ENCODE data around the gene MYO1C. TPM values are rescaled to one million over a fixed set of nuclear protein-coding genes. Genes with fewer than 3 reads are reported as not detected.

The MYO1C gene
- total RNA-seq, 4 donors from 2014 or later: 89.1 to 276 (median 116) TPM

- Histone ChIP-seq H3K27ac (peak overlapping the region; percentile 98 to 99), H3K9me3 (no peaks in the 10 kb centered on the region), H3K4me3 (peak overlapping the region; percentile 47 to 67), H3K27me3 (no peaks in the 10 kb centered on the region), H3K4me1 (peaks cover 0 to 36% of the 10 kb centered on the region in 2 donors), H3K36me3 (no peaks in the 10 kb centered on the region)
- intact Hi-C loops (cut with DNase I; ENCODE audit: low total_unique reads): no loop called here
- DNase-seq: peak; percentile 82 to 85
- TF ChIP-seq CTCF (IDR thresholded peaks at IDR 0.05) (no peak), POLR2A (IDR thresholded peaks at IDR 0.05) (peak in 1 of 2 donors; percentile 38)
These were observed 5.4 kb downstream of the MYO1C start for GRCh38 chr17:1486802-1487695.

GRCh38 chr17:1485423-1486376, 6.8 kb downstream of the MYO1C start:
- no peaks in the 10 kb centered on the region for H3K27me3 ChIP-seq
- H3K36me3 ChIP-seq: no peaks in the 10 kb centered on the region
- peaks cover 0 to 35% of the 10 kb centered on the region in 2 donors for H3K4me1 ChIP-seq
- peak; percentile 72 to 75 for DNase-seq
- H3K27ac ChIP-seq: peak overlapping the region; percentile 98 to 99
- peak overlapping the region; percentile 67 to 75 for H3K4me3 ChIP-seq
- no peaks in the 10 kb centered on the region for H3K9me3 ChIP-seq
- TF ChIP-seq CTCF (IDR thresholded peaks at IDR 0.05) (no peak), POLR2A (IDR thresholded peaks at IDR 0.05) (peak in 1 of 2 donors; percentile 27)
- intact Hi-C loops (cut with DNase I; ENCODE audit: low total_unique reads): no loop called here

- Histone ChIP-seq H3K27me3 (no peaks in the 10 kb centered on the region), H3K4me1 (peaks cover 0 to 26% of the 10 kb centered on the region in 2 donors), H3K4me3 (peak overlapping the region; percentile 67 to 75), H3K27ac (peak overlapping the region; percentile 98 to 99), H3K36me3 (no peaks in the 10 kb centered on the region), H3K9me3 (no peaks in the 10 kb centered on the region)
- peak; percentile 68 to 71 for DNase-seq
- TF ChIP-seq POLR2A (IDR thresholded peaks at IDR 0.05) (no peak), CTCF (IDR thresholded peaks at IDR 0.05) (no peak)
- intact Hi-C loops (cut with DNase I; ENCODE audit: low total_unique reads): no loop called here
These were observed 7.6 kb downstream of the MYO1C start for GRCh38 chr17:1484676-1485422.

- DNase-seq: no peak
- H3K9me3 ChIP-seq: no peaks in the 10 kb centered on the region
- intact Hi-C loops (cut with DNase I; ENCODE audit: low total_unique reads): no loop called here
- no peak for TF ChIP-seq CTCF (IDR thresholded peaks at IDR 0.05)
- no peak for TF ChIP-seq POLR2A (IDR thresholded peaks at IDR 0.05)
- H3K4me3 ChIP-seq: no peak overlapping the region
- H3K4me1 ChIP-seq: peaks cover 0 to 26% of the 10 kb centered on the region in 2 donors
- H3K27ac ChIP-seq: peak overlapping the region; percentile 98 to 99
- H3K27me3 ChIP-seq: no peaks in the 10 kb centered on the region
- H3K36me3 ChIP-seq: no peaks in the 10 kb centered on the region
These were observed 8.4 kb downstream of the MYO1C start for GRCh38 chr17:1484060-1484535.
